Upper lobe of right lung (tissue), 1 donor: ENCODE results near the gene GANC. TPM values are rescaled to one million over a fixed set of nuclear protein-coding genes. Genes with fewer than 3 reads are reported as not detected.

Experiments used
- ATAC-seq: fragments of 200-7000 bp; cut with Tn5 transposase; one replicate; pipeline ENCODE4 v1.9.1; 2020; ENCODE audit warnings: mild to moderate bottlenecking, moderate library complexity
- DNase-seq: peaks from one replicate; pipeline ENCODE4 v3.0.0-alpha.2; 2020
- H3K27ac ChIP-seq: fragments of 200-600 bp; one replicate; pipeline ENCODE4 v1.8.0; 2022
- H3K27me3 ChIP-seq: fragments of 200-600 bp; one replicate; pipeline ENCODE4 v1.8.0; 2022; ENCODE audit warnings: mild to moderate bottlenecking
- H3K36me3 ChIP-seq: fragments of 200-600 bp; one replicate; pipeline ENCODE4 v1.8.0; 2022
- H3K4me1 ChIP-seq: fragments of 200-600 bp; one replicate; pipeline ENCODE4 v1.8.0; 2022
- H3K4me3 ChIP-seq: fragments of 200-600 bp; one replicate; pipeline ENCODE4 v1.8.0; 2022; ENCODE audit warnings: mild to moderate bottlenecking
- H3K9me3 ChIP-seq: fragments of 200-600 bp; one replicate; pipeline ENCODE4 v1.8.0; 2022
- intact Hi-C: fragments of 100-400 bp; cut with DNase I; formaldehyde crosslinking; loops from one replicate; pipeline ENCODE4 v1.11.0; 2022
- total RNA-seq: library from RNA; stranded (reverse); fragmentation: NEBNext Ultra II Directional; extraction: Animal tissue kit (Norgen Biotek cat#: 25700); gene quantifications from one replicate; pipeline ENCODE4 v1.2.1, GENCODE V29; 2021
- TF ChIP-seq, protein P1 (sequence below): fragments of 200-600 bp; IDR thresholded peaks from one replicate; pipeline ENCODE4 v1.8.0; 2022; ENCODE audit warnings: antibody characterized with exemption
- donor health status: DM: no; HTN: yes; CAD: no; lungs with severe emphysema.

GANC gene
- total RNA-seq, 1 donor from 2014 or later, result 111 TPM

DNA sequence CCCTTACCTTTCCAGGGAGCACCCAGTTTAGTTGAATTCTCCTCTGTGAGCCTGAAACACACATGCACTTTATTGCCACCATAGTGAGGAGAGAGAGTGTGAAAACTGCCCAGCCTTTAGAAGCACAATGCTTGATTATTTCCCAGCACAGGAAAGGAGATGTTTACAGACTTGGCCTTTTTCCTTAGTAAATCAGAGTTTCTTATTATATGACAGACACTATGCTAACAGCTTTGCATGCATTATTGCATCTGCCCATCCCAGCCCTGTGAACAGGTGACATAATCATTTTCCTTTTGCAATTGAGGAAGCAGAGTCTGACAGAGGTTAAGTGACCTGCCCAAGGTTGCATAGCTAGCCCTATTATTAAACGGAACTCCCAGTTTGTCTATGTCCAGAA is 122.8 kb downstream of the GANC start:
- no peak overlapping the region for H3K4me3 ChIP-seq
- H3K27ac ChIP-seq, result no peak overlapping the region
- TF ChIP-seq, protein P1, sequence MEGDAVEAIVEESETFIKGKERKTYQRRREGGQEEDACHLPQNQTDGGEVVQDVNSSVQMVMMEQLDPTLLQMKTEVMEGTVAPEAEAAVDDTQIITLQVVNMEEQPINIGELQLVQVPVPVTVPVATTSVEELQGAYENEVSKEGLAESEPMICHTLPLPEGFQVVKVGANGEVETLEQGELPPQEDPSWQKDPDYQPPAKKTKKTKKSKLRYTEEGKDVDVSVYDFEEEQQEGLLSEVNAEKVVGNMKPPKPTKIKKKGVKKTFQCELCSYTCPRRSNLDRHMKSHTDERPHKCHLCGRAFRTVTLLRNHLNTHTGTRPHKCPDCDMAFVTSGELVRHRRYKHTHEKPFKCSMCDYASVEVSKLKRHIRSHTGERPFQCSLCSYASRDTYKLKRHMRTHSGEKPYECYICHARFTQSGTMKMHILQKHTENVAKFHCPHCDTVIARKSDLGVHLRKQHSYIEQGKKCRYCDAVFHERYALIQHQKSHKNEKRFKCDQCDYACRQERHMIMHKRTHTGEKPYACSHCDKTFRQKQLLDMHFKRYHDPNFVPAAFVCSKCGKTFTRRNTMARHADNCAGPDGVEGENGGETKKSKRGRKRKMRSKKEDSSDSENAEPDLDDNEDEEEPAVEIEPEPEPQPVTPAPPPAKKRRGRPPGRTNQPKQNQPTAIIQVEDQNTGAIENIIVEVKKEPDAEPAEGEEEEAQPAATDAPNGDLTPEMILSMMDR, result no peak
- no peaks in the 10 kb centered on the region for H3K4me1 ChIP-seq
- peaks cover 24% of the 10 kb centered on the region for H3K36me3 ChIP-seq
- DNase-seq (no peak), ATAC-seq (no peak)
- no peaks in the 10 kb centered on the region for H3K9me3 ChIP-seq
- intact Hi-C loops, result no loop called here
- H3K27me3 ChIP-seq, result no peaks in the 10 kb centered on the region

DNA sequence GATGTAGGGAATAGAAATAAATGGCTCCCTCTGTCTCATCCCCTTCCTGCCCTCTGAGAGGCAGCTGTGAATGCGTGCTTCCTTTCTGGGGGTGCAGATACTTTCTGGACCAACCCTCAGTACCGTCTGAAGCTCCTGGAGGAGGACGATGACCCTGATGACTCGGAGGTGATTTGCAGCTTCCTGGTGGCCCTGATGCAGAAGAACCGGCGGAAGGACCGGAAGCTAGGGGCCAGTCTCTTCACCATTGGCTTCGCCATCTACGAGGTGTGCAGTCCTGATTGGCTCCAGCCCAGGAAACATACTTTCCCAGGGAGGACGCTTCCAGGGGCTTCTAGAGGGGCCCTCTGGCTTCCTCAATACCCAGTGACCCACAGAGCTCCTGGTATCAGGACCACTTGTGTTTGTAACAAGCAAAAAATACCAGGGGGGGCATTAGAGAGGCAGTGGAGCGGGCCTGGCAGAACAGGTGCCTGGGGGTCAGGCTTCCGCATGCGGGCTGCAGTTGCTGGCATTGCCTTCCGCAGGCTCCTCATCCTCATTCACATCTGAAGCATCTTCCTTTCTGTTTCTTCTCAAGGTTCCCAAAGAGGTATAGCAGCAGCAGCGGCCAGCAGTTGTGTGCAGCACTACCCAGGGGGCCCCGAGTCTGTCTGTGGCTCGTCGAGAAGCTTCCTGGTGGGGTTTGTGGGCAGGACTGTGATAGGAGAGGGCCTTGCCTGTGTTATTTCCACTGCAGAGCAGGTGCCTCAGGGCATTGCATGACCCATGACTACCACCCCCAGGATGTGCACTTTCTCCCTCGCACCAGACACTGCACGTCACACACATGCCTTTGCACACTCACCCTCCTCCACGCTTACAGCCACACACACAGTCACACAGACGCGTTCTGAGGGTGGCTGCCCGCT is 128.8 kb downstream of the GANC start:
- H3K4me3 ChIP-seq, result no peak overlapping the region
- no peaks in the 10 kb centered on the region for H3K27me3 ChIP-seq
- intact Hi-C loops, result no loop called here
- TF ChIP-seq, protein P1, result no peak
- H3K4me1 ChIP-seq, result no peaks in the 10 kb centered on the region
- H3K9me3 ChIP-seq, result no peaks in the 10 kb centered on the region
- DNase-seq (no peak), ATAC-seq (no peak)
- H3K36me3 ChIP-seq, result peaks cover 41% of the 10 kb centered on the region
- no peak overlapping the region for H3K27ac ChIP-seq

DNA sequence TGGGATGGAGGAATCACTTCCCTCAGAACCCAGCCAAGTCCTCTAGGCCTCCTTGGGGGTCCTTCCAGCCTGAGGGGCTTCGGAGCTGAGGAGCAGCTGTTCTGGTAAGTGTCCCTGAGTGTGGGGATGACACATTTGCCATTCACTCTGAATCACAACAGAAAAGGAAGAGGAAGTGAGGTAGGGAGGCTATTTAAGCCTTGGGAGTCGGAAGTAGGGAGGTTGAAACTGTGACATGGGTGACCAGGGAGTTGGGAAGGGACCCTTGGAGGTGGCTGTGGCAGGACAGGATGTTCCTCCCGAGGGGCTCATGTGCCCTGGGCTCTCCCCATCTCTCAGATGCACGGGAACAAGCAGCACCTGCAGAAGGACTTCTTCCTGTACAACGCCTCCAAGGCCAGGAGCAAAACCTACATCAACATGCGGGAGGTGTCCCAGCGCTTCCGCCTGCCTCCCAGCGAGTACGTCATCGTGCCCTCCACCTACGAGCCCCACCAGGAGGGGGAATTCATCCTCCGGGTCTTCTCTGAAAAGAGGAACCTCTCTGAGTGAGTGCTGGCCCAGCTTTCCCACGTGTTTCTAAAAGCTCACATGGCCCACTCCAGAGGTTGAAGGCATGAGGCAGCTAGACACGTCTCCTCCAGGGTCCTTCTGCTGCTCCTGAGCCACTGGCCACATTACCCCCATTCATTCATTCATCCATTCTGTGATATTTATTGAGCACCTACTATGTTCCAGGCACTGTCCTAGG is 129.6 kb downstream of the GANC start:
- H3K27me3 ChIP-seq, result no peaks in the 10 kb centered on the region
- ATAC-seq, result peak; percentile 28
- no peak for DNase-seq
- H3K27ac ChIP-seq, result no peak overlapping the region
- no peaks in the 10 kb centered on the region for H3K9me3 ChIP-seq
- H3K4me1 ChIP-seq, result no peaks in the 10 kb centered on the region
- H3K36me3 ChIP-seq, result peaks cover 38% of the 10 kb centered on the region
- H3K4me3 ChIP-seq, result no peak overlapping the region
- TF ChIP-seq, protein P1, result no peak
- intact Hi-C loops, result no loop called here

DNA sequence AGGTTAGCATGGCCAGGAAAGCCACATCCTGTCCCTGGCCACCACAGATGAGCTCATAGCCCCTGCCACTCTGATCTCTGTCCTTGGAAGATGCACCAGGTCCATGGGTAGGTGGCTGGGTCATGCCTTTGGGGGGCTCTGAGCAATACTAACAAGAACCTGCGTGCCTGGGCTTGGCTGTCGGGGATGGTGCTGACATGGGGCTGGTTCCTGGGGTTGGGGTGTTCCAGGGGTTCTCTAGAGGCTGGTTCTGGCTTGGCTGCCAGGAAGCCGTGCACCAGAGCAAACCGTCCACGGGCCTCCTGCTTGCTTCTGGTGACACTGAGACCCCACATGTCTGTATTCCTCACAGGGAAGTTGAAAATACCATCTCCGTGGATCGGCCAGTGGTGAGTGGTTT is 130.4 kb downstream of the GANC start:
- Histone ChIP-seq H3K4me1 (no peaks in the 10 kb centered on the region), H3K36me3 (peaks cover 38% of the 10 kb centered on the region), H3K27ac (no peak overlapping the region), H3K4me3 (no peak overlapping the region), H3K9me3 (no peaks in the 10 kb centered on the region), H3K27me3 (no peaks in the 10 kb centered on the region)
- ATAC-seq (no peak), DNase-seq (no peak)
- intact Hi-C loops, result no loop called here
- TF ChIP-seq, protein P1, result no peak

DNA sequence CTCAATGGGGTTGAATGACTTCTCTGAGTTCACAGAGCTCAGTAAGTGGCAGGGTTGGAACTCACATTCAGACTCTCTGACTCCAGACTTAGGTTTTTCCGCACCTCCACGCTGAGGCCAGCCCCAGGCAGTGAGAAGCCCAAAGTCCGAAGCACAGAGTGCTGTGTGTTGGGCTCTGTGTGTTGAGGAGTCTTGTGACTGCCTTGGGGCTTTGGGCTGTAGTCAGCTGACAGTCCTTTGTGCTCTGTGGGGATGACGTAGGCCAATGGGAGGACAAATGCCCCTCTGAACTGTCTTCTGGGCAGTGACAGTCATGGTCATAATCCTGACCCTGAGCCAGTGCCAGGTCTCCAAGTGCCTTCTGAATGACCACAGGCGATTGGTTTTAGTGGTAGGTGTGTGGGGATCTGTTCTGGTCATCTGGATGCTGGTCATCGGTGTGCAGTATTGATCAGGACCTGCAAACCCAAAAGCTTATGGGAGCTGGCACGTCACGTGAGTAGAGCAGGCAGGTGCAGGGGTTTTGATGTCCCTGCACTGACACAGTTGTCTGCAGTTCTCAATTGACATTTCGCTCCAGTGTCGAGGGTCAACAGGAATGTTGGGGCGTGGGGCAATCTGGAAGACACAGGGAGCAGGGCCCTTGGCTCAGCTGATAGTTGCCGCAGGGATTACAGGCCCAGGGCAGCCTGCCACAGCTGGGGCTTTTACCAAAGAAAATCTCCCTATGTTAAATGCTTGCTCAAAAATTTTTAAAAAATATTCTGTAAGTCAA is 131.6 kb downstream of the GANC start:
- DNase-seq, result no peak

More for the DNA sequence above, 131.6 kb downstream of the GANC start:
- Histone ChIP-seq H3K27ac (no peak overlapping the region), H3K4me1 (no peaks in the 10 kb centered on the region), H3K27me3 (no peaks in the 10 kb centered on the region), H3K9me3 (no peaks in the 10 kb centered on the region), H3K4me3 (no peak overlapping the region), H3K36me3 (peaks cover 32% of the 10 kb centered on the region)
- intact Hi-C loops, result no loop called here
- TF ChIP-seq, protein P1, result no peak
- no peak for ATAC-seq
